ENCODE data around the gene TADA2A. TPM values are rescaled to one million over a fixed set of nuclear protein-coding genes. Genes with fewer than 3 reads are reported as not detected.

TADA2A gene
- polyA plus RNA-seq, 1 experiment: 13.6 TPM

GRCh38 chr17:37462492-37462891 lies 55.8 kb downstream of the TADA2A start:
- DNase-seq (ENCODE audit: low read depth): no peak
- Histone ChIP-seq H3K36me3 (ENCODE audit: control insufficient read depth, insufficient read depth, low read length) (no peaks in the 10 kb centered on the region), H3K27me3 (ENCODE audit: control insufficient read depth, insufficient read depth, low read length) (no peaks in the 10 kb centered on the region), H3K4me3 (ENCODE audit: low read depth, low read length) (no peak overlapping the region)
- POLR2A ChIA-PET: no interaction called here
- TF ChIP-seq CTCF (IDR thresholded peaks at IDR 0.05; ENCODE audit: insufficient read depth, low read depth, low read length): no peak
- CTCF ChIA-PET: no interaction called here

- ChIA-PET CTCF (interaction anchor here (1.3 kb wide), 1 partner anchor 12 kb away, joined by 3 read pairs; no protein-coding TSS in a partner anchor), POLR2A (no interaction called here)
- Histone ChIP-seq H3K36me3 (ENCODE audit: control insufficient read depth, insufficient read depth, low read length) (no peaks in the 10 kb centered on the region), H3K27me3 (ENCODE audit: control insufficient read depth, insufficient read depth, low read length) (no peaks in the 10 kb centered on the region), H3K4me3 (ENCODE audit: low read depth, low read length) (no peak overlapping the region)
- DNase-seq (ENCODE audit: low read depth): no peak
- TF ChIP-seq CTCF (IDR thresholded peaks at IDR 0.05; ENCODE audit: insufficient read depth, low read depth, low read length): no peak
Observed at GRCh38 chr17:37463039-37463438, 56.4 kb downstream of the TADA2A start.

- Histone ChIP-seq H3K4me3 (ENCODE audit: low read depth, low read length) (no peak overlapping the region), H3K27me3 (ENCODE audit: control insufficient read depth, insufficient read depth, low read length) (no peaks in the 10 kb centered on the region), H3K36me3 (ENCODE audit: control insufficient read depth, insufficient read depth, low read length) (peaks cover under 1% of the 10 kb centered on the region; the same call in 1 of the 2 replicates)
- ChIA-PET POLR2A (no interaction called here), CTCF (interaction anchor here (1.1 to 2.2 kb wide), 2 partner anchors 12 to 61 kb away, joined by 3 to 7 read pairs; no protein-coding TSS in a partner anchor)
- TF ChIP-seq CTCF (IDR thresholded peaks at IDR 0.05; ENCODE audit: insufficient read depth, low read depth, low read length): no peak
- no peak for DNase-seq (ENCODE audit: low read depth)
Observed at GRCh38 chr17:37465069-37465616, 58.5 kb downstream of the TADA2A start.

GRCh38 chr17:37466471-37466870 lies 59.8 kb downstream of the TADA2A start:
- Histone ChIP-seq H3K27me3 (ENCODE audit: control insufficient read depth, insufficient read depth, low read length) (no peaks in the 10 kb centered on the region), H3K36me3 (ENCODE audit: control insufficient read depth, insufficient read depth, low read length) (peaks cover 3% of the 10 kb centered on the region), H3K4me3 (ENCODE audit: low read depth, low read length) (no peak overlapping the region)
- POLR2A ChIA-PET: no interaction called here
- DNase-seq (ENCODE audit: low read depth): no peak
- no peak for TF ChIP-seq CTCF (IDR thresholded peaks at IDR 0.05; ENCODE audit: insufficient read depth, low read depth, low read length)
- CTCF ChIA-PET: interaction anchor here (1.1 to 2.2 kb wide), 2 partner anchors 10 to 62 kb away, joined by 3 to 7 read pairs; no protein-coding TSS in a partner anchor

- H3K27me3 ChIP-seq (ENCODE audit: control insufficient read depth, insufficient read depth, low read length): no peaks in the 10 kb centered on the region
- ChIA-PET POLR2A (no interaction called here), CTCF (no interaction called here)
- TF ChIP-seq CTCF (IDR thresholded peaks at IDR 0.05; ENCODE audit: insufficient read depth, low read depth, low read length): no peak
- H3K4me3 ChIP-seq (ENCODE audit: low read depth, low read length): no peak overlapping the region
- peaks cover 11% of the 10 kb centered on the region for H3K36me3 ChIP-seq (ENCODE audit: control insufficient read depth, insufficient read depth, low read length)
- no peak for DNase-seq (ENCODE audit: low read depth)
Observed at GRCh38 chr17:37470181-37470580, 63.5 kb downstream of the TADA2A start.
